ENCODE measurements around the gene SLC7A4. TPM values are rescaled to one million over a fixed set of nuclear protein-coding genes. Genes with fewer than 3 reads are reported as not detected.
A peak's percentile ranks its signal among the peaks of the same experiment; 100 is the strongest.

Gene SLC7A4
- total and polyA plus RNA-seq, 10 of the 15 experiments (the other 5 are each of a cell fraction or from before 2014, with no cell fraction given): 0.06 to 0.25 (median 0.14) TPM; not detected in 6

DNA sequence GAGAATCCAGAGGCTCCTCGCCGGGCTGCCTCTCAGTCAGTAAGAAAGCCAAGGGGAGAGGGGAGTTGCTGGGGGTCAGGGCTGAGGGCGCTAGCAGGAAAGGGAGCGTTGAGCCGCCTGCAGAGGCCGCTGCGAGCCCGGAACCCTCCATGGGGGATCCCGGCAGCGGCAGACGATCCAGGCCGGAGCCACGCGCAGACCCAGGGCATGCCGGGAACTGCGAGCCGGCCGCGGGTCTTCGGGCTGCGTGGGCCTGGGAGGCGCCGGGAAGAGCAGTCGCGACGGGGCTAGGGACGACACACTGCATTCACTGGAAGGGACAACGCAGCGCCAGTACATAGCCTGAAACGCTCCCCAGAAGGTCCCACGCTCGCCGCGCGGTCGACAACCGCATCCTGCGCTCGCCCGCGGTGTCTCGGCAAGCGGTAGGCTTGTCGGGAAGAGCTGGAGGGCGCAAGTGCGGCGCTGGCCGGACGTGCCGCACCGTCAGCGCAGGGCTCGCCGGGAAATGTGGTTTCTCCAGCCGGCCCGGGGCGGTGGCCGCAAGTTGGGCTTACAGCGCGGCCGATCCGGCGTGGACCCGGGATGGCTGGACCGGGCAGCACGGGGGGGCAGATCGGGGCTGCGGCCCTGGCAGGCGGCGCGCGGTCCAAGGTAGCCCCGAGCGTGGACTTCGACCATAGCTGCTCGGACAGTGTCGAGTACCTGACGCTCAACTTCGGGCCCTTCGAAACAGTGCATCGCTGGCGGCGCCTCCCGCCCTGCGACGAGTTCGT, 50.4 kb downstream of the SLC7A4 start, which contains the start of gene LZTR1 (continued):
- TF ChIP-seq BACH1 (IDR thresholded peaks at IDR 0.05; ENCODE audit: borderline replicate concordance) (peak; percentile 70; the same call in 1 of the 2 replicates), RB1 (IDR thresholded peaks at IDR 0.05; ENCODE audit: borderline replicate concordance) (no peak; the same call in 1 of the 2 replicates), ZNF384 (IDR thresholded peaks at IDR 0.05; ENCODE audit: borderline replicate concordance, low read depth, low read length) (no peak), MTA2 (IDR thresholded peaks at IDR 0.05; ENCODE audit: low read depth) (no peak), CBX3 (IDR thresholded peaks at IDR 0.05; ENCODE audit: borderline replicate concordance, low read depth) (no peak), NR2C1 (IDR thresholded peaks at IDR 0.05) (peak; percentile 13; the same call in 1 of the 2 replicates), GABPA (IDR thresholded peaks at IDR 0.05; ENCODE audit: low read depth) (no peak), POLR2AphosphoS5 (IDR thresholded peaks at IDR 0.05; ENCODE audit: low read length) (peak; percentile 94), IKZF2 (IDR thresholded peaks at IDR 0.05) (peak; percentile 42 to 68; a peak in 3 of 4 replicates), NBN (IDR thresholded peaks at IDR 0.05) (peak; percentile 84), ZBED1 (IDR thresholded peaks at IDR 0.05; ENCODE audit: borderline replicate concordance) (no peak), ZNF24 (IDR thresholded peaks at IDR 0.05) (no peak), NFYB (IDR thresholded peaks at IDR 0.05; ENCODE audit: insufficient read depth, low read depth, low read length) (no peak), EED (IDR thresholded peaks at IDR 0.05; ENCODE audit: low read depth) (peak; percentile 48; the same call in 1 of the 2 replicates), MXI1 (IDR thresholded peaks at IDR 0.05; ENCODE audit: low read depth, low read length) (no peak; the same call in 1 of the 2 replicates), POLR2A (IDR thresholded peaks at IDR 0.05; ENCODE audit: low read depth, low read length) (peak; percentile 99), SPI1 (IDR thresholded peaks at IDR 0.05; ENCODE audit: borderline replicate concordance, insufficient read depth, low read depth, low read length) (no peak), MYB (IDR thresholded peaks at IDR 0.05; ENCODE audit: borderline replicate concordance, low read depth, low read length) (0 out of 2 replicates have a peak, but pooled peaks have one; percentile 24), CEBPB (IDR thresholded peaks at IDR 0.05; ENCODE audit: borderline replicate concordance in 1 of 2, low read depth in 2 of 2, low read length in 2 of 2) (no peak), TCF12 (IDR thresholded peaks at IDR 0.05; ENCODE audit: low read depth, low read length) (no peak), CHD4 (IDR thresholded peaks at IDR 0.05) (no peak), RELA (IDR thresholded peaks at IDR 0.05; ENCODE audit: borderline replicate concordance, partially characterized antibody) (peak; percentile 76), NFYA (IDR thresholded peaks at IDR 0.05; ENCODE audit: borderline replicate concordance, low read depth, low read length) (no peak), BHLHE40 (IDR thresholded peaks at IDR 0.05; ENCODE audit: borderline replicate concordance in 1 of 2, low read depth in 2 of 2, low read length in 1 of 2) (peak in 1 of 2 experiments; percentile 67; a peak in 3 of 4 replicates), JUND (IDR thresholded peaks at IDR 0.05; ENCODE audit: low read depth, low read length) (no peak)
- TF ChIP-seq, protein P1, sequence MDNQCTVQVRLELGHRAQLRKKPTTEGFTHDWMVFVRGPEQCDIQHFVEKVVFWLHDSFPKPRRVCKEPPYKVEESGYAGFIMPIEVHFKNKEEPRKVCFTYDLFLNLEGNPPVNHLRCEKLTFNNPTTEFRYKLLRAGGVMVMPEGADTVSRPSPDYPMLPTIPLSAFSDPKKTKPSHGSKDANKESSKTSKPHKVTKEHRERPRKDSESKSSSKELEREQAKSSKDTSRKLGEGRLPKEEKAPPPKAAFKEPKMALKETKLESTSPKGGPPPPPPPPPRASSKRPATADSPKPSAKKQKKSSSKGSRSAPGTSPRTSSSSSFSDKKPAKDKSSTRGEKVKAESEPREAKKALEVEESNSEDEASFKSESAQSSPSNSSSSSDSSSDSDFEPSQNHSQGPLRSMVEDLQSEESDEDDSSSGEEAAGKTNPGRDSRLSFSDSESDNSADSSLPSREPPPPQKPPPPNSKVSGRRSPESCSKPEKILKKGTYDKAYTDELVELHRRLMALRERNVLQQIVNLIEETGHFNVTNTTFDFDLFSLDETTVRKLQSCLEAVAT (IDR thresholded peaks at IDR 0.05): no peak; the same call in 1 of the 2 replicates
- TF ChIP-seq, protein P2, sequence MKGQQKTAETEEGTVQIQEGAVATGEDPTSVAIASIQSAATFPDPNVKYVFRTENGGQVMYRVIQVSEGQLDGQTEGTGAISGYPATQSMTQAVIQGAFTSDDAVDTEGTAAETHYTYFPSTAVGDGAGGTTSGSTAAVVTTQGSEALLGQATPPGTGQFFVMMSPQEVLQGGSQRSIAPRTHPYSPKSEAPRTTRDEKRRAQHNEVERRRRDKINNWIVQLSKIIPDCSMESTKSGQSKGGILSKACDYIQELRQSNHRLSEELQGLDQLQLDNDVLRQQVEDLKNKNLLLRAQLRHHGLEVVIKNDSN (IDR thresholded peaks at IDR 0.05; ENCODE audit: borderline replicate concordance, extremely low read length, insufficient read depth, low read depth, low read length): no peak
- TF ChIP-seq, protein P3, sequence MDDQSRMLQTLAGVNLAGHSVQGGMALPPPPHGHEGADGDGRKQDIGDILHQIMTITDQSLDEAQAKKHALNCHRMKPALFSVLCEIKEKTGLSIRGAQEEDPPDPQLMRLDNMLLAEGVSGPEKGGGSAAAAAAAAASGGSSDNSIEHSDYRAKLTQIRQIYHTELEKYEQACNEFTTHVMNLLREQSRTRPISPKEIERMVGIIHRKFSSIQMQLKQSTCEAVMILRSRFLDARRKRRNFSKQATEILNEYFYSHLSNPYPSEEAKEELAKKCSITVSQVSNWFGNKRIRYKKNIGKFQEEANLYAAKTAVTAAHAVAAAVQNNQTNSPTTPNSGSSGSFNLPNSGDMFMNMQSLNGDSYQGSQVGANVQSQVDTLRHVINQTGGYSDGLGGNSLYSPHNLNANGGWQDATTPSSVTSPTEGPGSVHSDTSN (IDR thresholded peaks at IDR 0.05; ENCODE audit: insufficient replicate concordance, low read depth, low read length): no peak

Measured in GM12878 (cell line).